SU-DHL-6 (cell line): ENCODE results near the gene SUN3.

Experiments
- H2AFZ ChIP-seq: fragments of 200-600 bp; sonication (generic); 2 replicates; pipeline ENCODE4 v1.6.1; 2014; ENCODE audit warnings: low read depth, mild to moderate bottlenecking, moderate library complexity, mixed read lengths, antibody characterized with exemption, low read length; ENCODE audit not compliant: severe bottlenecking
- H3F3A ChIP-seq: fragments of 200-600 bp; shearing (Covaris generic); 2 replicates; pipeline ENCODE4 v1.6.0; 2016; ENCODE audit warnings: antibody characterized with exemption, mild to moderate bottlenecking; ENCODE audit not compliant: insufficient read depth
- H3K27ac ChIP-seq: fragments of 200-600 bp; sonication (generic); 2 replicates; pipeline ENCODE4 v1.5.1; 2016; ENCODE audit warnings: low read depth, mild to moderate bottlenecking, low read length, moderate library complexity, mixed read lengths
- H3K27me3 ChIP-seq: fragments of 200-600 bp; sonication (generic), shearing (Covaris generic); 2 replicates; pipeline ENCODE4 v1.6.0; 2014; ENCODE audit warnings: mild to moderate bottlenecking, low read length
- H3K36me3 ChIP-seq: fragments of 200-600 bp; sonication (generic); 2 replicates; pipeline ENCODE4 v1.6.1; 2014; ENCODE audit warnings: mild to moderate bottlenecking, low read length, mixed read lengths
- H3K4me2 ChIP-seq: fragments of 300-600, 200-600 bp; shearing (Covaris generic), sonication (generic); 2 replicates; pipeline ENCODE4 v1.6.0; 2014; ENCODE audit warnings: low read length, low read depth, mild to moderate bottlenecking; ENCODE audit not compliant: poor library complexity, severe bottlenecking
- H3K4me3 ChIP-seq: fragments of 200-600 bp; sonication (generic); 2 replicates; pipeline ENCODE4 v1.5.1; 2014; ENCODE audit warnings: antibody characterized with exemption, low read length, mild to moderate bottlenecking, mixed read lengths; ENCODE audit not compliant: insufficient read depth, poor library complexity, severe bottlenecking
- H3K79me2 ChIP-seq: fragments of 200-600 bp; sonication (generic); 2 replicates; pipeline ENCODE4 v1.6.1; 2014; ENCODE audit warnings: mild to moderate bottlenecking, low read length, moderate library complexity; ENCODE audit not compliant: insufficient read depth
- H3K9ac ChIP-seq: fragments of 200-600 bp; sonication (generic); 2 replicates; pipeline ENCODE4 v1.7.0; 2014; ENCODE audit warnings: mild to moderate bottlenecking, low read length
- H3K9me2 ChIP-seq: fragments of 200-600 bp; sonication (generic); replicated peaks from 2 replicates; pipeline ENCODE4 v1.6.1; 2014; ENCODE audit warnings: low read length; ENCODE audit not compliant: insufficient read depth
- H3K9me3 ChIP-seq: fragments of 200-600 bp; sonication (generic); 2 replicates; pipeline ENCODE4 v1.6.1; 2014; ENCODE audit warnings: low read length, mixed read lengths; ENCODE audit not compliant: insufficient read depth
- H4K20me1 ChIP-seq: fragments of 200-600 bp; sonication (generic); 2 replicates; pipeline ENCODE4 v1.6.1; 2014; ENCODE audit warnings: low read depth, mild to moderate bottlenecking, antibody characterized with exemption, low read length, moderate library complexity, mixed read lengths
- CTCF ChIP-seq: fragments of 200-600 bp; sonication (generic); IDR thresholded peaks from one replicate; pipeline ENCODE4 v1.5.1; 2017; ENCODE audit warnings: antibody characterized with exemption, mild to moderate bottlenecking, low read length, moderate library complexity; ENCODE audit not compliant: insufficient read depth, poor library complexity, severe bottlenecking
- EZH2phosphoT487 ChIP-seq: fragments of 200-600 bp; sonication (generic), shearing (Covaris generic); conservative IDR thresholded peaks from 2 replicates; pipeline ENCODE4 v1.6.1; 2018; ENCODE audit warnings: mild to moderate bottlenecking, antibody characterized with exemption, low read length, moderate library complexity, mixed read lengths

The SUN3 gene

GRCh38 chr7:48028938-48029337 lies at the start of gene SUN3:
TSS of gene SUN3 (minus strand) at chr7:48029107. CDS start at chr7:48028938, 169 bp downstream.
- Histone ChIP-seq H3F3A (no peaks in the 10 kb centered on the region), H4K20me1 (no peaks in the 10 kb centered on the region), H2AFZ (no peak within 1 kb of the TSS), H3K36me3 (no peaks in the 10 kb centered on the region), H3K9ac (no peak within 1 kb of the TSS), H3K27ac (no peak within 1 kb of the TSS), H3K79me2 (no peaks in the 10 kb centered on the region), H3K4me2 (no peak within 1 kb of the TSS), H3K27me3 (no peaks in the 10 kb centered on the region), H3K9me2 (no peaks in the 10 kb centered on the region), H3K9me3 (no peaks in the 10 kb centered on the region), H3K4me3 (no peak within 1 kb of the TSS)
- TF ChIP-seq EZH2phosphoT487: no peak
- TF ChIP-seq CTCF: no peak

- H3K9ac ChIP-seq: no peak overlapping the region
- no peaks in the 10 kb centered on the region for H3K79me2 ChIP-seq
- H4K20me1 ChIP-seq: no peaks in the 10 kb centered on the region
- TF ChIP-seq CTCF (no peak), EZH2phosphoT487 (no peak)
- no peaks in the 10 kb centered on the region for H3F3A ChIP-seq
- H3K27ac ChIP-seq: no peak overlapping the region
- no peak overlapping the region for H2AFZ ChIP-seq
- no peak overlapping the region for H3K4me2 ChIP-seq
- H3K27me3 ChIP-seq: no peaks in the 10 kb centered on the region
- no peaks in the 10 kb centered on the region for H3K36me3 ChIP-seq
- no peaks in the 10 kb centered on the region for H3K9me3 ChIP-seq
- H3K9me2 ChIP-seq: no peaks in the 10 kb centered on the region
- no peak overlapping the region for H3K4me3 ChIP-seq
Measured at GRCh38 chr7:48078470-48078869, 49.6 kb upstream of the SUN3 start.

GRCh38 chr7:48077423-48077822 lies 48.5 kb upstream of the SUN3 start:
- Histone ChIP-seq H3K27ac (no peak overlapping the region), H3K36me3 (no peaks in the 10 kb centered on the region), H2AFZ (no peak overlapping the region), H3K27me3 (no peaks in the 10 kb centered on the region), H3F3A (no peaks in the 10 kb centered on the region), H3K9me3 (no peaks in the 10 kb centered on the region), H3K4me2 (no peak overlapping the region), H3K9ac (no peak overlapping the region), H3K9me2 (no peaks in the 10 kb centered on the region), H3K79me2 (no peaks in the 10 kb centered on the region), H3K4me3 (no peak overlapping the region), H4K20me1 (no peaks in the 10 kb centered on the region)
- TF ChIP-seq EZH2phosphoT487: no peak
- no peak for TF ChIP-seq CTCF

GRCh38 chr7:48074204-48074654 lies 45.3 kb upstream of the SUN3 start:
- H3K4me3 ChIP-seq: no peak overlapping the region
- no peaks in the 10 kb centered on the region for H3K9me3 ChIP-seq
- no peaks in the 10 kb centered on the region for H3F3A ChIP-seq
- no peak overlapping the region for H2AFZ ChIP-seq
- no peak overlapping the region for H3K9ac ChIP-seq
- H3K36me3 ChIP-seq: no peaks in the 10 kb centered on the region
- H3K27ac ChIP-seq: no peak overlapping the region
- no peaks in the 10 kb centered on the region for H3K27me3 ChIP-seq
- no peaks in the 10 kb centered on the region for H3K9me2 ChIP-seq
- no peak overlapping the region for H3K4me2 ChIP-seq
- TF ChIP-seq EZH2phosphoT487 (no peak), CTCF (no peak)
- H4K20me1 ChIP-seq: no peaks in the 10 kb centered on the region
- H3K79me2 ChIP-seq: no peaks in the 10 kb centered on the region
